ENCODE data around the gene BCKDHA. TPM values are rescaled to one million over a fixed set of nuclear protein-coding genes. Genes with fewer than 3 reads are reported as not detected.
"Not testable (repeated sequence)": the region's sequence is repeated elsewhere in the genome, so short reads cannot be mapped to it uniquely, and the experiment has no call there.

Gene BCKDHA
- total and polyA plus RNA-seq, 4 donors, result 20.0 to 32.4 (median 28.4) TPM

DNA sequence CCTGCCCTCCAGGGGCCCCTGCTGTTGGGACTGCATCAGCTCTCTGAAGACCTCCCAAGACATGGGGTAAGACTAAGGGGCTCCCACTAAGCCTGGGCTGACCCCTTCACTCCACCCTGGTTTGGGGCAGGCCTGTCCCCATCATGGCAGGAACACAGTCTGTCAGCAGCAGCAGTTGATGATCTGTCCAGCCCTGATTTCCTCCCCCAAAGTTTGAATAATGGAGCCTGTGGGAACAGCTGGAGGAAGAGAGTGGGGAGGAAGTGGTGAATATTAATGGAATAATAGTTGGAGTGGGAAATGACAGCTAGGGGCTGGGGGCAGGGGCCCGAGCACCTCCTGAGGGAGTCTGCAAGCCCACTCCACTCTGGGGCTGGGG, 30.9 kb downstream of the BCKDHA start:
- DNase-seq (ENCODE audit: low read depth in 4 of 6, low spot score in 6 of 6), result no peak
- Histone ChIP-seq H3K36me3 (ENCODE audit: control insufficient read depth, insufficient read depth, low read length) (peaks cover 76% of the 10 kb centered on the region), H3K27me3 (ENCODE audit: control insufficient read depth, insufficient read depth, low read length) (no peaks in the 10 kb centered on the region), H3K9me3 (ENCODE audit: control insufficient read depth, insufficient read depth, low read length) (no peaks in the 10 kb centered on the region), H3K4me3 (ENCODE audit: low read depth, low read length) (no peak overlapping the region), H3K27ac (ENCODE audit: low read depth, low read length) (no peak overlapping the region), H3K4me1 (ENCODE audit: control insufficient read depth, insufficient read depth, low read length) (peaks cover 13% of the 10 kb centered on the region)
- no CpG with 5 or more reads among the region's 1 CpG for WGBS (ENCODE audit: insufficient coverage)

DNA sequence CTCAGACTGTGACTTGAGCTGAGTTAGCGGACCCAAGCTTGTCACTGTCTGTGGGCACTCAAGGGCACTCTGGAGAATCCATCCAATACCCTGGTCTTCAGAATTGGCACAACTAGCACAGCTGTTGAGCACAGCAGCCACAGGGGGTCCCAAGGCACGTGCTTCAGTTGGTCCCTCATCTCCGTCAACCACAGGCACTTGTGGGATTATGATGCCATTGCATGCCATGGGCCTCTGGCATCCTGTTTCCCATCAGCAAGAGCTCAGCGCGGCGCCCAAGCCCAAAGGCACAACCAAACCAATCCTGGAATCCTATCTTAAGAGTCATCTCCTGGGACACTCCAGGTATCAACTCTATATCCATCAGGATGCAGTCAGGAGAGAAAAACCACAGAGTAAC, 33.3 kb downstream of the BCKDHA start:
- H3K27me3 ChIP-seq (ENCODE audit: control insufficient read depth, insufficient read depth, low read length), result no peaks in the 10 kb centered on the region
- no peak overlapping the region for H3K27ac ChIP-seq (ENCODE audit: low read depth, low read length)
- WGBS (ENCODE audit: insufficient coverage), result 82% methylated on average over 6 of the region's 6 CpGs
- peaks cover 58% of the 10 kb centered on the region for H3K36me3 ChIP-seq (ENCODE audit: control insufficient read depth, insufficient read depth, low read length)
- peaks cover 13% of the 10 kb centered on the region for H3K4me1 ChIP-seq (ENCODE audit: control insufficient read depth, insufficient read depth, low read length)
- no peak overlapping the region for H3K4me3 ChIP-seq (ENCODE audit: low read depth, low read length)
- peak in 1 of 6 donors; percentile 5 for DNase-seq (ENCODE audit: low read depth in 4 of 6, low spot score in 6 of 6)
- no peaks in the 10 kb centered on the region for H3K9me3 ChIP-seq (ENCODE audit: control insufficient read depth, insufficient read depth, low read length)

DNA sequence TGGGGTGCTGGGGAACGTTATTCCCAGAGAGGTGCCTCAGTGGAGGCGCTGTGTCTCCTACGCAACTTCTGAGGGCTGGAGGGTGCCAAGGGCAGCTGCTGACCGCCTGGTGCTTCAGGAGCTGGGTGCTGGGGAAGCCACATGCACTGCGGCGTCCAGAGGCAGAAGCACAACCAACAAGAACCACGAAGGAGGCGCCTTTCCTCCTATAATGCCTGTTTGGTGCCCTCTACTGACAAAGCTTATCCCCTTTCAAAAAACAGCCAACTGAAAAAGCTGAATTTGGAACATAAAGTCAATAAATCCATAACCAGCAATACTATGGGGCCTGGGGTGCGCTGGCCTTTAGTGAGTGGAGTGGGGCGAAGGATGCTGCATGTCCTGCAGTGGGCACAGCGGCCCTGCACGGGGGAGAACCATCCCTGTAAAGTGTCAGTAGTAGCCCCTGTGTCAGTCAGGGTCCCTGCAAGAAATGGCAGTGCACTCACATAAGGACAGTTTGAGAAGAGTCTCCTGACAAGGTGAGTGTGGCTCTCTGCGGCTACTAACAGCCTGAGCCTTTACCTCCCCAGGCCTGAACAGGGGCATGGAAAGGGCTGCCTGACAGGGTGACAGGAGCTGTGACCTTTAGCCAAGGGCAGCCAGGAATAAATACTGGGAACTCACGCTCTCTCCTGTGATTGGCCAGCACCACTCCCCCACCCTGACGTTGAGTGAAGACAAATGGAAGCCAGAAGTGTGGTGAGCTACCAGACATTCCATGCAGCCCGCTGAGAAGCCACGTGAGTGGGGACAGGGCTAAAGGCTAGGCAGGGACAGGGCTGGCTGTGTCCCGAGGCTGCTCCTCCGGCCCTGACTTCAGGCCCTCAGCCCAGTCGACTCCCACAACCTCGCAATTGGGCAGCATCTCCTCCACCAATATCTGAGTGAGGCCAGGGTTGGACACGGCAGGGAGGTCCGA, 34.1 kb downstream of the BCKDHA start:
- WGBS (ENCODE audit: insufficient coverage), result 81% methylated on average over 17 of the region's 23 CpGs
- Histone ChIP-seq H3K4me3 (ENCODE audit: low read depth, low read length) (no peak overlapping the region), H3K27me3 (ENCODE audit: control insufficient read depth, insufficient read depth, low read length) (no peaks in the 10 kb centered on the region), H3K36me3 (ENCODE audit: control insufficient read depth, insufficient read depth, low read length) (peaks cover 54% of the 10 kb centered on the region), H3K4me1 (ENCODE audit: control insufficient read depth, insufficient read depth, low read length) (peaks cover 13% of the 10 kb centered on the region), H3K9me3 (ENCODE audit: control insufficient read depth, insufficient read depth, low read length) (no peaks in the 10 kb centered on the region), H3K27ac (ENCODE audit: low read depth, low read length) (no peak overlapping the region)
- peak in 1 of 6 donors; percentile 19 for DNase-seq (ENCODE audit: low read depth in 4 of 6, low spot score in 6 of 6)

DNA sequence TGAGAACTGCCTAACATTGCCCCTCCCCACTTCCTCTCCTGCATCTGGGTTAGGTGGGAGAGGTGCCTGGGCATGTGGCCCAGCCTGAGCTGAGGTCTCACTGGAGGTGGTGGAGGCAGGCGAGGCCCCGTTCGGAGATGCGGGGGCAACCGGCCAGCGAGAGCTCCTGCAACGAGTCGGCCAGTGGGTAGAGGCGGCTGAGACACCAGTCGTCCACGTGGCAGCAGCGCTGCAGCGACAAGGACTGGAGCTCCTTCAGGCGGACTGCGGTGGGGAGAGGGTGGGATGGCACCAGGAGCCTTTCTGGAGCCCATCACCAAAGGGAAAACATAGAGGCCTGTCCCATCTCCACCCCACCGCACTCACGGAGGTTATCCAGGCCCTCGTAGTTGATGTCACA, 35.6 kb downstream of the BCKDHA start:
- 85% methylated on average over 16 of the region's 18 CpGs for WGBS (ENCODE audit: insufficient coverage)
- H3K4me3 ChIP-seq (ENCODE audit: low read depth, low read length), result no peak overlapping the region
- peaks cover 7% of the 10 kb centered on the region for H3K4me1 ChIP-seq (ENCODE audit: control insufficient read depth, insufficient read depth, low read length)
- DNase-seq (ENCODE audit: low read depth in 4 of 6, low spot score in 6 of 6), result no peak
- no peaks in the 10 kb centered on the region for H3K27me3 ChIP-seq (ENCODE audit: control insufficient read depth, insufficient read depth, low read length)
- H3K27ac ChIP-seq (ENCODE audit: low read depth, low read length), result no peak overlapping the region
- H3K9me3 ChIP-seq (ENCODE audit: control insufficient read depth, insufficient read depth, low read length), result no peaks in the 10 kb centered on the region
- peaks cover 52% of the 10 kb centered on the region for H3K36me3 ChIP-seq (ENCODE audit: control insufficient read depth, insufficient read depth, low read length)

DNA sequence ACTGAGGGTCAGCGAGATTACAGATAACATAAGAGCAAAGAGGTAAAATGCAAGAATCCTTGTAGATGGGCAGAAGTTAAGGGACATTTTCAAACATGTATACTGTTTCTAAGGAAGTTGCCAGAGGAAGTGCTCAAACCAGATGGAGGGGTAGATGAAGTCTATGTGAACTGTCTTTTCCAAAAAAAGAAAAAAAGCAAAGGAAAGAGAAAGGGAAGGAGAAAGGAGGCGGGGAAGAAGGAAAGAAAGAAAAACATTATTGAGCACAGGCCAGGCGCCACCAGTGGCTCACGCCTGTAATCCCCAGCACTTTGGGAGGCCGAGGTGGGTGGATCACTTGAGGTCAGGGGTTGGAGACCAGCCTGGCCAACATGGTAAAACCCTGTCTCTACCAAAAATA, 36.8 kb downstream of the BCKDHA start:
- H3K9me3 ChIP-seq (ENCODE audit: control insufficient read depth, insufficient read depth, low read length), result no peaks in the 10 kb centered on the region
- H3K27me3 ChIP-seq (ENCODE audit: control insufficient read depth, insufficient read depth, low read length), result no peaks in the 10 kb centered on the region
- H3K4me3 ChIP-seq (ENCODE audit: low read depth, low read length), result no peak overlapping the region
- H3K4me1 ChIP-seq (ENCODE audit: control insufficient read depth, insufficient read depth, low read length), result peaks cover 5% of the 10 kb centered on the region
- no peak for DNase-seq (ENCODE audit: low read depth in 4 of 6, low spot score in 6 of 6)
- 88% methylated on average over 4 of the region's 5 CpGs for WGBS (ENCODE audit: insufficient coverage)
- no peak overlapping the region for H3K27ac ChIP-seq (ENCODE audit: low read depth, low read length)
- H3K36me3 ChIP-seq (ENCODE audit: control insufficient read depth, insufficient read depth, low read length), result peaks cover 48% of the 10 kb centered on the region

DNA sequence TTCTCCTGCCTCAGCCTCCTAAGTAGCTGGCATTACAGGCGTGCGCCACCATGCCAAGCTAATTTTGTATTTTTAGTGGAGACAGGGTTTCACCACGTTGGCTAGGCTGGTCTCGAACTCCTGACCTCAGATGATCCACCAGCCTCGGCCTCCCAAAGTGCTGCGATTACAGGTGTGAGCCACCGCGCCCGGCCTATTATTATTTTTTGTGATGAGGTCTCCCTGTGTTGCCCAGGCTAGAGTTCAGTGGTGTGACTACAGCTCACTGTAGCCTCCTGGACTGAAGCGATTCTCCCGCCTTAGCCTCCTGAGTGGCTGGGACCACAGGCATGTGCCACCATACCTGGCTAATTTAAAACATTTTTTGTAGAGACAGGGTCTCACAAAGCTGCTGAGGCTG, 37.8 kb downstream of the BCKDHA start:
- not testable (repeated sequence) for H3K27me3 ChIP-seq (ENCODE audit: control insufficient read depth, insufficient read depth, low read length); H3K27ac ChIP-seq (ENCODE audit: low read depth, low read length); H3K9me3 ChIP-seq (ENCODE audit: control insufficient read depth, insufficient read depth, low read length); DNase-seq (ENCODE audit: low read depth in 4 of 6, low spot score in 6 of 6); H3K4me3 ChIP-seq (ENCODE audit: low read depth, low read length)
- peaks cover 10% of the 10 kb centered on the region for H3K4me1 ChIP-seq (ENCODE audit: control insufficient read depth, insufficient read depth, low read length)
- 97% methylated on average over 9 of the region's 11 CpGs for WGBS (ENCODE audit: insufficient coverage)
- peaks cover 48% of the 10 kb centered on the region for H3K36me3 ChIP-seq (ENCODE audit: control insufficient read depth, insufficient read depth, low read length)

DNA sequence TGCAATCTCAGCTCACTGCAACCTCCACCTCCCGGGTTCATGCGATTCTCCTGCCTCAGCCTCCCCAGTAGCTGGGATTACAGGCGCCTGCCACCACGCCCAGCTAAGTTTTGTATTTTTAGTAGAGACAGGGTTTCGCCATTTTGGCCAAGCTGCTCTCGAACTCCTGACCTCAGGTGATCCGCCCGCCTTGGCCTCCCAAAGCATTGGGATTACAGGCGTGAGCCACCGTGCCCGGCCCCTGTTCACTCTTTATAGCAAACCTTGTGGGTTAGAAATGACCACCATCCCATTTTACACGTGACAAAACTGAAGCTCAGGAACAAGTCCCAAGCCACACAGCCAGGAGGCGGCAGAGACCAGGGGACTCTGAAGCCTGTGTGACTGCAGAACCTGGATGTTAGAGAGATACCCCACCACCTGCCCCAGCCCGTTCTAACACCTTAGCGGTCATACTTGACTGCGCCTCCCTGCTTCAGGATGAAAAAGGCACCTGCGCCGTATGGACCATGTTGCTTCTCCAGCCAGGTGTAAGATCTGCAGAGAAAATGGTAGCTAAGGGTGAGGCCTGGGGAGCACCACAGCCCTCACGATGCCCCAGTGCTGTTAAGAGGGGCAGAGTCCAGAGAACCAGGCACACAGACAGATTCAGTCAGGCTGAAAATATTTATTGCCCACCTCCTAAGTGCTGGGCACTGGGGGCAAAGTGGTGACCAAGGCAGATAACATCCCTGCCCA, 38.5 kb downstream of the BCKDHA start:
- H3K36me3 ChIP-seq (ENCODE audit: control insufficient read depth, insufficient read depth, low read length), result peaks cover 41% of the 10 kb centered on the region
- no peaks in the 10 kb centered on the region for H3K27me3 ChIP-seq (ENCODE audit: control insufficient read depth, insufficient read depth, low read length)
- H3K27ac ChIP-seq (ENCODE audit: low read depth, low read length), result no peak overlapping the region
- H3K4me1 ChIP-seq (ENCODE audit: control insufficient read depth, insufficient read depth, low read length), result peaks cover 10% of the 10 kb centered on the region
- 98% methylated on average over 18 of the region's 19 CpGs for WGBS (ENCODE audit: insufficient coverage)
- no peak overlapping the region for H3K4me3 ChIP-seq (ENCODE audit: low read depth, low read length)
- DNase-seq (ENCODE audit: low read depth in 4 of 6, low spot score in 6 of 6), result no peak
- no peaks in the 10 kb centered on the region for H3K9me3 ChIP-seq (ENCODE audit: control insufficient read depth, insufficient read depth, low read length)

DNA sequence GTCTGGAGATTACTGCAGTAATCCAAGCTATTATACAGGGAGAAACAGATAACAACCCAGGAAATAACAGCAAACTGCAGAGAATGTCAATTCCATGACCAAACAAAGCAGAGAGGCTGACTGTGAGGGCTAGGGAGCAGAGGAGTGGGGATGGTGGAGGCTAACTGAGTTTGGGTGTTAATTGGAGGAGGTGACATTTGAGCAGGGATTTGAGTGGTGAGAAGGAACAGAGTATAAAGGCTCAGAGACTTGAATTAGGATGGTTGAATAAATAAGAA, 39.0 kb downstream of the BCKDHA start:
- no peak for DNase-seq (ENCODE audit: low read depth in 4 of 6, low spot score in 6 of 6)
- H3K9me3 ChIP-seq (ENCODE audit: control insufficient read depth, insufficient read depth, low read length), result no peaks in the 10 kb centered on the region
- H3K4me1 ChIP-seq (ENCODE audit: control insufficient read depth, insufficient read depth, low read length), result peaks cover 6% of the 10 kb centered on the region
- H3K4me3 ChIP-seq (ENCODE audit: low read depth, low read length), result no peak overlapping the region
- H3K27ac ChIP-seq (ENCODE audit: low read depth, low read length), result no peak overlapping the region
- no peaks in the 10 kb centered on the region for H3K27me3 ChIP-seq (ENCODE audit: control insufficient read depth, insufficient read depth, low read length)
- H3K36me3 ChIP-seq (ENCODE audit: control insufficient read depth, insufficient read depth, low read length), result peaks cover 36% of the 10 kb centered on the region

DNA sequence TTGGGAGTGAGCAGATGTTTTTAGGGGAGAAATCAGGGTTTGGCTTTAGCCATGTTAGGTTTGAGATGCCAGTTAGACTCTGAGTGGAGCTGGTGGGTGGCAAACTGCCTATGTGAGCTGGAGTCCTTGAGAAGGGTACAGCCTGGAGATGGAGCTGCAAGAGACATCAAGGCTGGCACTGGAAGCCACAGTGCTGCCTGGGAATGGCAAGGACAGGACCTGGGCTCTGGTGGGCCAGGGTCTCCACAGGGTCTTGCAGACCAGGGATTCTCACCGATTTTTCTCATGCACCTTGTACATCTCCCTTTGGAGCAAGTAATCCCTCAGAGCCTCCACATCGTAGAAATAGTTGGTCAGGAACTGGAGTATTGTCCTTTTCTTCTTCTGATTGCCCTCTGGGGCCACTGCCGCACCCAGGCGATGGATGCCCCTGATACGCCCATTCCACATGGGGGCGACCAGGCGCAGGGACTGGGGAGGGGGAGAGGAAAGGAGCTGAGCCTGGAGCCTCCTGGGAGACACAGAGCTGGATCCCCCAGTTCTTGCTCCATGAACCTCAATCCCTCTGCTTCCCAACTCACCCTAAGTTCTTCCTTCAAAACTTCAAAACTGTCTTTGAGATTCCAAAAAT, 40.4 kb downstream of the BCKDHA start:
- Histone ChIP-seq H3K27me3 (ENCODE audit: control insufficient read depth, insufficient read depth, low read length) (no peaks in the 10 kb centered on the region), H3K4me1 (ENCODE audit: control insufficient read depth, insufficient read depth, low read length) (peaks cover 5% of the 10 kb centered on the region), H3K4me3 (ENCODE audit: low read depth, low read length) (no peak overlapping the region), H3K27ac (ENCODE audit: low read depth, low read length) (no peak overlapping the region), H3K9me3 (ENCODE audit: control insufficient read depth, insufficient read depth, low read length) (no peaks in the 10 kb centered on the region), H3K36me3 (ENCODE audit: control insufficient read depth, insufficient read depth, low read length) (peaks cover 21% of the 10 kb centered on the region)
- DNase-seq (ENCODE audit: low read depth in 4 of 6, low spot score in 6 of 6), result no peak
- 94% methylated on average over 6 of the region's 7 CpGs for WGBS (ENCODE audit: insufficient coverage)
